ENCODE data around the gene POLR1H.
A peak's percentile ranks its signal among the peaks of the same experiment; 100 is the strongest.

The POLR1H gene

GRCh38 chr6:30061858-30062458 lies 893 bp downstream of the POLR1H start:
- DNase-seq (ENCODE audit: low spot score) = no peak

DNA sequence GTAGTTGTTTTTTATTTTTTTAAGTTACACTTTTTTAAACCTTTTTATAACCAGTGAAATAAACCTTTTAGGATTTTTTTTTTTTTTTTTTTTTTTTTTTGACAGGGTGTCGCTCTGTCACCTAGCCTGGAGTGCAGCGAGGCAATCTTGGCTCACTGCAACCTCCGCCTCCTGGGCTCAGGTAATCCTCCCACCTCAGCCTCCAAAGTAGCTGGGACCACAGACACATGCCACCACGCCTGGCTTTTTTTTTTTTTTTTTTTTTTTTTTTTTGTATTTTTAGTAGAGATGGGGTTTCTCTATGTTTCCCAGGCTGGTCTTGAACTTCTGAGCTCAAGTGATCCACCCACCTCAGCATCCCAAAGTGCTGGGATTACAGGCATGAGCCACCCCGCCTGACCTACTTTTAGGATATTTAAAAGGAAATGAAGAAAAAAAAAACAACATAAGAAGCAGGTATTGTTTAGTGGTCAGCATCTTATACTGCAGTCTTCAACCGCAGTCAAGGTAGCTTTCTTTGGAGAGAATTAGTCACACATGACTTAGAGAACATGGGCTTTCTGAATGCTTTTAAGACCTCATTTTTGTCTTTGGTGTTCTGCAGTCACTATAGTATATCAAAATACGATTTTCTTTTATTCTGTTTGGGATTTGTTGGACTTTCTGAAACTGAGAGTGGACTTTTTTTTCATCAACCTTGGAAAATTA lies 1.6 kb downstream of the POLR1H start:
- no peak for DNase-seq (ENCODE audit: low spot score)

GRCh38 chr6:30063315-30063714 lies 2.2 kb downstream of the POLR1H start:
- no peak for DNase-seq (ENCODE audit: low spot score)

GRCh38 chr6:30066082-30066481 lies 5.0 kb downstream of the POLR1H start:
- DNase-seq (ENCODE audit: low spot score) = no peak

GRCh38 chr6:30066577-30067459 lies 5.8 kb downstream of the POLR1H start, which contains the start of gene PPP1R11:
PPP1R11 (plus strand) TSS chr6:30067198; CDS start chr6:30067411, 213 bp downstream.
- DNase-seq (ENCODE audit: low spot score) = peak; percentile 99

DNA sequence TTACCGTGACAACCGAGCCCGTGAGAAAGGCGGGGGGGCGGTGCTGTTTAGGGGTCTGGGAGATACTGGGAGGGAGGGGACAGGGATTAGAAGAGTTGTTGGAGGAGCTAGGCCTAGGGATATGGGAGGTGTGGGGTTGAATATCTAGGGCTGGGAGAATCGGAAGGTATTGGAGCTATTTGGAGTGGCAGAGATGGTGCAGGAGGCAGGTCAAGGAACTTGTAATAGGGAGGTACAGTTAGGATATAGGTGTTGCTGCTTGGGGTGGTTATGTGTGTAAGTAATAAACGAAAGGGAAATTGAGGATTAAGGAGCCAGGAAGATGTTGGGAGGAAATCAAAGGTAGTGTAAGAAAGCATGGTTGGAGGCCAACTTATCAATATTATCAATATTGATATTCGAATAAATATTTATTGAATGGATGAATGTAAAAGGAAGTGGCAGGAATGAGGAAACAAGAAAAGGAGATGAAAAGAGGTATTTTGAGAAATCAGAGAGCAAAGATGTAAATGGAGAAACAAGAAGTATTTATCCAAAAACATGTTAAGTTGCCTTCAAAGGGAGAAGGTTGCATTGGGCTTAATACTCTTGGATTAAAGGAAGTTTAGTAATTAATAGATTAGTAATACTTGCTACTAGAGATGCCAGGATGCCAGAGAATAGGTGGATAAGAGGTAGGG lies 6.5 kb downstream of the POLR1H start:
- no peak for DNase-seq (ENCODE audit: low spot score)

DNA sequence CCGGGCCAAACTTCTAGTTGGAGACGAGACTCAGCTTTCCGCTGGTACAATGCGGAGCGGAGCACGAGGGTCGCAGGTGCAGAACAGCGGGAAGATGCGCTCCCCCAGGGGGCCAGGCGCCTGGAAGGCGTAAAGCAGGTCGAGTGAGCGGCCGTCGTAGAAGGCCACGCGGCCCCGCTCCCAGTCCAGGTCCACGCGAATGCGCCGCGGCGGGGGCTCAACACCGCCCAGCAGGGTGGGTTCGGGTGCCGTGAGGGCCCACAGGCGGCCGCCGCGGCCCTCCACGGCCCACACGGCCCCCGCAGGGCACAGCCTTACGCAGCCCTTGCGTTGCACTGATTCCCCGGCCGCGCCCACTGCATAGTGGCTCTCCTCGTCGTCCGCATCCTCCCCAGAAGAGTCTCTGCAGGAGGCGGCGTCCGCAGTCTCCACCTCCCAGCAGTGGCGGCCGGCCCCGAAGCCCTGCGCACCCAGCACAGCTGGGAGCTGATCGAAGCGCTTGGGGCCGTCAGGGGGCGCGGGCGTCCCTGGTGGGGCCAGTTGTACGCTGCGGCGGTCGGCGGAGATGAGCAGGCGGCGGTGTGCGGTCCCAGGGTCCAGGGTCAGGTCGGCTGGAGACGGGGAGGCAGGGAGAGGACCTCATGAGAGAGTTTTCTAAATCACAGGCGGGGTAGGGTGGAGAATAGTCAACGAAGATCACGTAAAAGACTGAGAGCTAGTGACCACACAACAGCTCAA lies 10.2 kb downstream of the POLR1H start:
- DNase-seq (ENCODE audit: low spot score) = no peak

- DNase-seq (ENCODE audit: low spot score) = no peak
Measured at GRCh38 chr6:30071858-30072257, 10.8 kb downstream of the POLR1H start.

- DNase-seq (ENCODE audit: low spot score) = no peak
Measured at GRCh38 chr6:30073489-30074235, 12.6 kb downstream of the POLR1H start.

DNA sequence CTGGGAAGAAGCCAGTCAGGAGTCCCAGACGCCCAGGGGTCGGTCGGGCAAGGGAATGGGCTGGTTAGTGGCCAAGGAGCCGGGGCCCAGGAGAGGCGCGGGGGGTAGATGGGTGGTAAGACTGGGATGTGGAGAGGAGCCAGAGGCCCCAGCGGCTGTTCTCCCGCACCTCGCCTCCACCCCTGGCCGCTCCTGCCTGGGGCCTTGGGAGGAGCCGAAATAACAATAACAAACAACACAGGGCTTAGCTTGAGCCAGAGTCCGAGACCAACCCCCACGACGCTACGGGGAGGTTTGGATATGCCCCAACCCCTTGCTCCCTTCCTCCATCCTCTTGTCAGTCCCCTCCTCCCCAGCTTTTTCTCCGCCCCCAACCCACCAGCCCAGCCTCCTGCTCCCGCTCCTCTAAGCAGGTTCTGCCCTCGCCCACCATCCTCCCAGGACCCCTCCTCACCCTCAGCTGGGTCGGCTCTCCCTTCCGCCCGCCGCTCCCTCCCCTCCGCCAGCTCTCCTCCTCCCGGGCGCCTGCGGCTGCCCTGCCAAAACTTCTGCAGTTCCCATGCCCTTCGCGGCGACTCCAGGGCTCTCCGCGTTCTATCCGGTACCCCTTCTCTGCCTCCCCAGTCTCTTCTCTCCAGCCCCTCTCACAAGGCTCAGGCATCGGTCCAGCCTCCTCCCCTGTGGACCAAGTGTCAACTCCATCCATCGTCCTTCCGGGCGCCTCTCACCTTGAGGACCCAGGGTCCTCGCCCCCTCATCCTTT lies 13.4 kb downstream of the POLR1H start:
- DNase-seq (ENCODE audit: low spot score) = no peak

DNA sequence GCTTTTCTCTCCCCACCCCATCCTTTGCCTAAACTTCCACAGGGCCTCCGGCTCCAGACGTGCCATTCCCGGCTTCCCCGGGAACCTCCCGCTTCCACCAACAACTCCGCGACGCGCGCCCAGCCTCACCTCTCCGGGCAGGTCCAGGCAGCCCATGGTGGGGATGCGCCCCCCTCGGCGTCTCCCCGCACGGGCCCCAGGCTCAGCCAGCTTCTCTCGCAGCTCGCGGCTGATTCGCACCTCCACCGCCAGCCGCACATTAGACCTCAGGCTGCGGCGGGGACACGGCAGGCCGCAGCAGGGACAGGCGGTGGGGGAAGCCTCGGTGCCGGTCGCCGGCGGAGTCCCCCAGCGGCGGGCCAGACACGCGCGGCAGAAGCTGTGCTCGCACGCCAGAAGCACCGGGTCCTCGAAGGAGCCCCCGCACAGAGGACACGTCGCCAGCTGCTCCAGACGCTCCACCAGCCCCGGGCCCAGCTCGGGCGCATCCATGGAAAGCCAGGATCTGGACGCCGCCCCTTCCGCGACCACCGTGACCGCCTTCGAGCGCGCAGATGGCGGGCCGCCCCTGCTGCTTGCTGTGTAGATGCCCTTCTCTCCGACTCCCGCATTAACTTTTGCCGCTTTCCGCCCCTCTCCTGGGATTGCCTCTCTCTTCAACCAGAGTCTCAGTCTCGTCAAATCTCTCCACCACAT lies 14.2 kb downstream of the POLR1H start, which contains the start of gene RNF39:
Gene RNF39, minus strand, starts transcription at position 676 of the 696 bp plus-strand sequence. Its CDS starts 184 bp downstream, at position 492.
- DNase-seq (ENCODE audit: low spot score) = no peak

DNA sequence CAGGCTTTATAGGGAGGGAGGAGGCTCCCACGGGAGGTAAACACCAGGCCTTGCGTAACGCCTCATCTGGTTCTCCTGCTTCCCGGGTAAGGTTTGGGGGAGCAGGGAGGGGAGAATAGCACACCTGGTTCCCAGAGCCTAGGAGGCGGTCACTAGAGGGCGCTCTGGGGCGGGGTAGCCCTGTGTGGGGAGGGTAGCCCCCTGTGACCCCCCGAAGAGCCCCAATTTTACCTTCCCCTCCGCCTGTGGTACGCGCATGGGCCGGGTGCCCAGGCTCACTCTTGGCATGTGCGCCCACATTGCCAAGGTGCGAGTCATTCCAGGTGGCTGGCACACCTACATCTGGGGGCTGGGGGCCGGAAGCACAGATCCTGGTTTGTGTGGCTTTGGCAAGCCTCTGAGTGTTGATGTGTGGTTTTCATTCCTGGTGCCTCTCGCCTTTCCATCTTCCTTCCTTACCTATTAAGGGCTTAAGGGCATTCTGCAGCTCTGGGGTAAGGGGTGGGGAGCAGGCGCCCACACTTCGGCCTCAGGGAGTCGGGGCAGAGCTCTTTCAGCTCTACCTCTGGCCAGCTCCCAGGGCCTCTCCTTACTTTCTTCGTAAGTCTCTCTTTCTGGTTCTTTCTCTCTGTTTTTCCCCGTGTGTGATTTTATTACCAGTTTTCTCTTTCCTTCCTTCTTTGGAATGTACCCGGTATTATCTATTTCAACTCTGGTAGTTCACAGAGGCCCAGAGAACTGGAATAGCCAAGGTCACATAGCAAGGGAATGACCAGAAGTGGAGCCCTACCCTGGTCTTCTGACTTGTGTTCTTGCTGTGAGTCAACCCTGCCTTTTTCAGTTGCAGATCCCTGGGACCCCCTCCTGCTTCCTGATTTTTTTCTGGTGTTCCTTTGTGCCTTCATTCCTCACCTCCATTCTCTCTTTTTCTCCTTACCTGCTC lies 15.0 kb downstream of the POLR1H start:
- DNase-seq (ENCODE audit: low spot score) = no peak

DNA sequence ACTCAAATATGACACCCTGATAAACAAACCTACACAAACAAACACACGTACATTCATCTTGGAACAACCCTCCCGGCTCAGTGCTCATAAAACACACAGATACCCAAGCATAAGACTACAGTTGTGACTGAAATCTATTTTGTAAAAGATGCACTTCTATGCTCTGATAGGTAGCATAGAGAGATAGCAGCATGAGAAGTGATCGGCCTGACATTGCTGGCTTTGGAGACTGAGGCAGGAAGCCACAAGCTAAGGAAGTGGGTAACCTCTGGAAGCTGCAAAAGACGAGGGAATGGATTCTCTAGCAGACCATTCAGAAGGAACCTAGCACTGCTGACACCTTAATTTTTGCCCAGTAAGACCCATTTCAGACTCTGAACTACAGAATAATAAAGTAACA lies 16.2 kb downstream of the POLR1H start:
- DNase-seq (ENCODE audit: low spot score) = no peak

DNA sequence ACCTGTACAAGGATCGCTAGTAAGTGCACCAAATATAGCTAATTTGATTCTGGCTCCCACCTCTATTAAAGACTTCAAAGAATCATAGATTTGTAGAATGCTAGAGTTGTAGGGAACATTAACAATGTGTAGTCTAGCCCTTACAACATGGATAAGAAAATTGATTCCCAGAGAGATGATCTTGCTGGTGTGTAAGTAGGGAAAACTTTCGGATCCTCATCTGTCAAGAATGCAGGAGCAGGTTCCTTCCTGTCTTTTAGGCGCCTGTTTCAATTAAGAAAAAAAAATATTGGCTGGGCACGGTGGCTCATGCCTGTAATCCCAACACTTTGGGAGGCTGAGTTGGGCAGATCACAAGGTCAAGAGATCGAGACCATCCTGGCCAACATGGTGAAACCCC lies 26.8 kb downstream of the POLR1H start:
- no peak for DNase-seq (ENCODE audit: low spot score)

DNA sequence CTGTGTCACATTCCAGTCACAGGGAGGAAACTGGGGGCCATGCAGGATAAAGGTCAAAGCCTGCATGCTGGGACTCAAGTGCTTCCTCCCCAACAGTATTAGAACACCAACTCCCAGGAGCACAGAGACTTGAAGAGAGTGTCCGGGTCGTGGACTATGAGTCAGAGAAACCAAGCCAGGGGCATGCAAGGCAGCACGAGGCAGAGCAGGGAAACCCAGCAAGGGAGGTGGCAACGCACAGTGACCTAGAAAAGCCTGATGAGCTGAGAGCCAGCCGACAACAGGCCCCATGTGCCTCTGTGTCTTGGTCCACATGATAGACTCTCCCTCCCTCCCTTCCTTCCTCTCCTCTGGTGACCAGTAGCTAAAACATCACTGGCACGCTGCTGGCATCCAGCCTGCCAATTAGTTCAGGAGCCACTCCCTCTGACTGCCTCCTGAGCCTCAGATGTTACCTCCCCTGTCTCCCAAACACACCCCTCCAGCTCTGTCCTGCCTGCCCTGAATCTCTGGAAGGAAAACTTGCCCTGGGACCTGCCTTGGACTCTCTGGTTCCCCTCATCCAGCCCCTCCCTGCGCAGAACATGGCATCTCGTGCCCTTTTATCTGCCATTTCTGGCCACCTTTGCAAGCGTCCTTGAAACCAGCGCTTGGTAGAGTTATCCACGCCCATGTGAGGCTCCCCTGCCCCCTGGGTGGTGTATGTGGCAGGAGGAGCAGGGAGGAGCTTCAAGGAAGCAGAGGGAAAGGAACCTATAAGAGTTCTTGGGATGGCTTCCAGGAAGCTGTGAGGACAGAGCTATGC lies 30.7 kb downstream of the POLR1H start:
- DNase-seq (ENCODE audit: low spot score) = no peak

DNA sequence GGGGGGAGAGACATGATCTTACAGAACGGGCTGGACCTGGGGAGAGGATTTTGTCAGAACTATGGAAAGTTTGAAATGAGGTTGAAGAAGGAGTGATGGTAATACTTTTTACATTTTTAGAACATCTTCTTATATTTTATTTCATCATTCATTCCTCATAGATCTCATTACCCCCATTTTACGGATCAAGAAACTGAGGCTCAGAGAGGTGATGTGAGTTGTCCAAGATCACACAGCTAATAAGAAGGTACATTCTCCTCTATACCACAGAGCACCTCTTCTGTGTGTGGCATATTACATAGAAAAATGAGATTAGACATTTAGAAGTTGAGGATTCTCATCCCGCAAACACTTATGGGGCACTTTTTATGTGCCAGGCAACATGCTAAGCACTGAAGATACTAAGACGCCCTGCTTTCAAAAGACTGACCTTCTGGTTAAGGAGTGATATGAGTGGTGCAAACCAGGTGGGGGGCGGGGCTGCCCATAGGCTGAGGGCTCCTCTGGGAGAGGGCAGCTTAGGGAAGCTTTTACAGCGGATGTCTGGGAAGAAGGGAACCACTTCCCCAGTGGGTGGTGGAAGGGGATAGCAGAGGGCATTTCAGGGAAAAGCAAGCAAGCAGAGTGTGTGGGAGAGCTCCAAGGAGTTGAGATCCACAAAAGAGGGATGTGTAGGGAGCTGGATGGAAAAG lies 31.9 kb downstream of the POLR1H start:
- no peak for DNase-seq (ENCODE audit: low spot score)

All from Ammon's horn (tissue), 1 donor.